ENCODE measurements around the gene CCT8.
"Not testable (repeated sequence)": the region's sequence is repeated elsewhere in the genome, so short reads cannot be mapped to it uniquely, and the experiment has no call there.

- not testable (repeated sequence) for TF ChIP-seq CTCF, POLR2A (IDR thresholded peaks at IDR 0.05)
Observed at GRCh38 chr21:29011236-29011635, 62.2 kb downstream of the CCT8 start.
